Iris pigment epithelial cell (primary cell): ENCODE data around the gene OR10G3.
"Not testable (repeated sequence)": the region's sequence is repeated elsewhere in the genome, so short reads cannot be mapped to it uniquely, and the experiment has no call there.

Source experiments
- DNase-seq: peaks from one replicate; pipeline ENCODE4 v3.0.0-alpha.2; 2011; ENCODE audit warnings: low read depth

The OR10G3 gene

DNA sequence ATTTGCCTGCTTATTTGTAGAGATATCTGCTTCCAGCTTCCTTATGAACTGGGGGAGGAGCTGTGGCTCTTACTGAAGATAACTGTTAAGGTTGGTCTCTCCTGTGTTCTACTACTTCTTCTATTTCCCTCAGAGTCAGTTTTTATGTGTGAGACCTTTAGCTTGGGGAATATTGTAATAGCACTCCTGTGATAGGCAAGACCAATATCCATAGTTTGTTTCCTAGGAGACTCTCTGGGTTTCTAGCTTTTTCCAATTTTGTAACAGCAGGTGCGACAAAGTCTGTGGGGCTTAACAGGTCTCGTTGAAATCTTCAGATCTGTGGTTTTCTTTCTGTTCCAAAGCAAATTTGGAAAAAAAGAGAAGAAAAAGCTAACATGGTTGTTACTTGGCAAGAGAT, at the start of gene OR10G3:
Gene OR10G3, minus strand, starts transcription at position 101 of the 400 bp plus-strand sequence. CDS start 9,332 bp downstream, outside the sequence.
- no peak for DNase-seq

- DNase-seq, result peak; percentile 81
These were observed 46.8 kb upstream of the OR10G3 start for GRCh38 chr14:21626491-21627230.

GRCh38 chr14:21617614-21618013, 37.7 kb upstream of the OR10G3 start:
- no peak for DNase-seq

GRCh38 chr14:21614240-21614639, 34.4 kb upstream of the OR10G3 start:
- no peak for DNase-seq

DNA sequence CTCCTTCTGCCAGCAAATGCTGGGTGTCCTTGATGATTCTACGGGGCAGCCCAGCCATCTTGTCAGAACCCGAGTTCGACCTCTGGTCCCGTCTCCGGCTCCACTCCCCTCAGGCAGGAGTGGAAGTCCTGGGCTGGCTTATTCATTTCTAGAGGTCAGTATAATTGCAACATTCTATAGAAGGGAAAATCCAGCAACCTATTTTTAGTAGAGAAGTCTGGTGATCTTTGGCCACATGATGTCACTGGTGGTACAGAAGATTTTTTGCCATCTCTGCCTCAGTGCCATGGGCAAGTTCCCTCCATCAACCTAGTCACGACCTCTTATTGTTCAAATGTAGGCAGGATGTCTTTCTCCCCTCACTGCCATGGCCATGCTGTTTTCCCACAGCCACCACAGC, 32.4 kb upstream of the OR10G3 start:
- no peak for DNase-seq

DNA sequence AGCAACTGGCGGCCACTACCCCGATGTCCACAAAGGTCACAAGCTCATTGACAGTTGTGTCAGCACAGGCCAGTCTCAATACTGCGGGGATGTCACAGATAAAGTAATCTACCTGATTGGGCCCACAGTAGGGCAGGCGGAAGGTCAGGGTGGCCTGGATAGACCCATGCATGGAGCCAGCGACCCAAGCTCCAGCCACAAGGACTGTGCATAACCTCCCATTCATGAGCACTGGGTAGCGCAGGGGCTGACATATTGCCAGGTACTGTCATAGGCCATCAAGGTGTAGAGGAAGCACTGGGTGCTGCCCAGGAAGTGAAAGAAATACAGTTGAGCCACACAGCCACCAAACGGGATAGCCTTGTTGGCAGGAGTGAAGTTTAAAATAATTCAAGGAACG, 22.3 kb upstream of the OR10G3 start:
- not testable (repeated sequence) for DNase-seq

GRCh38 chr14:21589317-21589716, 9.4 kb upstream of the OR10G3 start:
- no peak for DNase-seq

GRCh38 chr14:21575661-21576060, 4.2 kb downstream of the OR10G3 start:
- no peak for DNase-seq

DNA sequence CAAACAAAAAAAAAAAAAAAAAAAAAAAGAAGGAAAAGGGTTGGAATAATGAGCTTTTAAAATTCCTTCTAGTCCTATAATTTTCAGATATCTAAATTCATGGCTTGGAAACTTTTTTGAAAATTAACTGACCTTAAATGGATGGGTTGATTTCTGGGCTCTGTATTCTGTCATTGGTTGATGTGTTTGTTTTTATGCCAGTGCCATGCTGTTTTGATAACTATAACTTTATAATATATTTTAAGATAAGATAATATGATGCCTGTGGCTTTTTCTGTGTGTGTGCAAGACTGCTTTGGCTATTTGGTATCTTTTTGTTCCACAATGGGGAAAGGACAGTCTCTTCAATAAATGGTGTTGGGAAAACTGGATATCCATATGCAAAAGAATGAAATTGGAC, 7.3 kb downstream of the OR10G3 start:
- DNase-seq, result no peak

- no peak for DNase-seq
These were observed 21.1 kb downstream of the OR10G3 start for GRCh38 chr14:21558703-21559170.

DNA sequence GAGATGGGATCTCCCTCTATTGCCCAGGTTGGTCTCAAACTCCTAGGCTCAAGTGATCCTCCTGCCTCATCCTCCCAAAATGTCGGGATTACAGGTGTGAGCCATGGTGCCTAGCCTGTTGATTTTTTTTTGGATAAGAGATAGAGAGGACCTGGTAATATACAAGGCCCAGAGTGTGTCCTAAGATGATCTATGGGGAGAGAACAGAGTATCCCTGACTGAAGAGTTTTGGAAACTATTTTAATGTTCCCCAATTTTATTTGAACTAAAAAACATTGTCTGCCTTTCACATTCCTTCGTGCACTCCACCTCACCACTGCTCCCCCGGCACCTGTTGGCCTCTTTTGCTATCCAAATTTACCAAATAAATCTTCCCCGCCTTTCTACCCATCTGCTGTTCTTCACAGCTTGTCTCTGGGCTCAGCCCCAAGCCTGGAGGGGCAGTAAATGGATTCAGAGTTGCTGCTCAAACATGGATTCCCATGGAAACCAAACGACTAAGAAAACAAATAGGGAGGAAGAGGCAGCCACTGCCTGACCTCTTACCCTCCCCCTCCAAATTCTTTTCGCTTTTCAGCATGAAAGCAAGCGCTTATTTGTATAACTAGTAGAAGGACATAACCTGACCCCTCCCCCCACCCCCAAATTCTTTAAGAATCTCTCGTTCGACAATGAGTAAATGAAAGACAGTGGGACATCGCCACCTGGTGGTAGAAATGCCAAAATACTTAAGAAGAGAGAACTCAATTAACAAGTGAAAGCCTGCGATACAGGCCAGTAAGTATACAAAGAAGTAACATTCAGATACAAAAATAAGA, 22.6 kb downstream of the OR10G3 start:
- DNase-seq, result peak; percentile 85

GRCh38 chr14:21556378-21557083, 23.3 kb downstream of the OR10G3 start:
- DNase-seq, result peak; percentile 9

GRCh38 chr14:21553266-21553665, 26.6 kb downstream of the OR10G3 start:
- no peak for DNase-seq

GRCh38 chr14:21544588-21544987, 35.3 kb downstream of the OR10G3 start:
- DNase-seq, result not testable (repeated sequence)

GRCh38 chr14:21543963-21544362, 35.9 kb downstream of the OR10G3 start:
- DNase-seq, result no peak

DNA sequence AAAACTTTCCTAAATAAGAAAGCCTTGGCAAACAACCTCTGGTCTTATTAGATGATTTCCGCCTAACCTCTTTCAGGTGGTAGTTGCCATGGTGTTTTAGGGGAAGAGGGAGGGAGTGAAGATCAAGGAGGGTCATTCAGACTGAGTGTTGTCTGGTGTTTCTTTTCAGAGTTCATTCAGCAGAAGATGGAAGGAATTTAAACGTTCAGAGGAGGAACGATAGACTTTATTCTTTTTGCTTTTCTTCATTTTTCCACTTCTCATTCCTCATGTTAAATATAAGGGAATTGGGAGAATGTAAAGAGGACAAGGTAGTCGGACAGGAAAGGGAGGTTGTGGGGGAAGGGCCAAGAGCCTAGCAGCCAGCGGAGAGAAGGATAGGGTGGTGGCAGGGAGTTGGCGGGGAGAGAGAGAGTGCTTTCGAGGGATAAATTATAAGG, 36.3 kb downstream of the OR10G3 start:
- no peak for DNase-seq

GRCh38 chr14:21541413-21542074, 38.3 kb downstream of the OR10G3 start:
- no peak for DNase-seq

DNA sequence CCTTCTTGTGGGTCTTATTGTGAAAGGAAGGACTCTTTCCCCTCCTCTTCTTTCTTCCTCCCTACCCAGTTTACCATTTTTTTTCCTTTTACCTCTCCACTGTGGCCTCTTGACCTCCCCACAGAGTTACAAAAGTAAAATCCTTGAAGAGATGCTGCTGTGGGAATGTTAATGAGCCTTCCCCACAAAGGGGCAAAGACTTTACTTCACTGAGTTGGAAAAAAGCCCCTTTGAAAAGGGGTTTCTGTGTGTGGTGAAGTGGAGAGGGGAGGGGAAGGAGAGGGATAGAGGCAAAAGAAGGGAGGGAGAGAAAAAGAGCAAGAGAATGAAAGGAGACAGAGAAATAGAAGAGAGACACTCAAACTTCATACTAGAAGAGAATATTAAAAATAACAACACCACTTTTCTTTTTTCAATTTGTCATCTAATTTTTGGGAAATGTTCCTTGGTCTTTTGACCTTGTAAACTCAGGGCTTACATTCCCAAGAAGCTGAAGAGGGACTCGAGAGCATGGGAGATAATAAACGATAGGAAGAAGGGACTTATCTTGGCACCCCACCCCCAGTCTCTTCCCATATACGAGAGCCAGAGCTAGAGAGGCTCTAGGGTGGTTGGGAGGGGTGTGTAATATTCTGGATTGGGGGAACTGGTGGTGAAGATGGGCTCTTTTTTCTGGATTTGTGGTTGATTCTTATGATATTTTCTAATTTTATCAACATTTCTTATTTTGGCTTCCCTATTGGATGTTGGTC, 40.5 kb downstream of the OR10G3 start:
- DNase-seq, result no peak

- no peak for DNase-seq
These were observed 42.8 kb downstream of the OR10G3 start for GRCh38 chr14:21537090-21537424.

DNA sequence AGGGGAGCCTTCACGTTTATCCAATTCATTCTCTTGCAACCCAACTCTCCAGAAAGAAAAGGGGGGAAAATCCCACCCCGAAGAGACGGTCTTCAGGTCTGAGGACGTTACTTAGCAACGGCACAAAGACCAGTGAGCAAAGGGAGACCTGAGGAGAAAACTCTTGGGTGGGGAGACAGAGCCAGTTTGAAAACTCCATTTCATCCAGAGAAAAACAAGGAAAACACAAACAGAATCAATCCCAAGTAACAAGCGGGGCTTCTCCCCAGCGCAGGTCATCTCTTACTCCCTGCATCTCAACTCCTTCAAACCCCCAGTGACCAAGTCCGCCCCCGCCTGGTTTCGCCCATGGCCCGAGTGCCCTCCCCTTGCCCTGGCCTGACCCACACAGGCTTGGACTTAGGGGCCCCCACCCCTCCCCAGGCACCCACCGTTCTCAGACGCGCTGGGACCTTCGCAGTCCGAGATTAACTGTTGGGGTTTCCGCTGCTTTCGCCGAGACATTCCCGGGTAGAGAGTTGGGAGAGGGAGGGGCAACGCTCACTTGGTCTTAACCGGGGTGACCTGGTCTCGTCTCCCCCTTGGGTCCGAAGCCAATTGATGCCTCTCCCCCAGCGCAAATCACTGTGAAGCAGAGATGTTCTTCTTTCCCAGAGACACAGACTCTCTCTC, 43.3 kb downstream of the OR10G3 start:
- no peak for DNase-seq
